WTC11 (cell line): ENCODE results near the gene DMD. TPM values are rescaled to one million over a fixed set of nuclear protein-coding genes. Genes with fewer than 3 reads are reported as not detected.

Experiments used
- ATAC-seq: fragments of 200-7000 bp; cut with Tn5 transposase; 2 replicates; pipeline ENCODE4 v1.10.0; 2021; ENCODE audit warnings: mild to moderate bottlenecking, moderate library complexity
- CTCF ChIA-PET: fragments of 300-600 bp; sonication (Branson Sonifier 250); formaldehyde crosslinking; loops from one replicate; lab custom pipeline; 2021; ENCODE audit warnings: antibody characterized with exemption; lab: Charles Lee
- POLR2A ChIA-PET: fragments of 350-600 bp; sonication (Branson Sonifier 250); formaldehyde crosslinking; loops from one replicate; lab custom pipeline; 2021; ENCODE audit warnings: antibody characterized with exemption; lab: Charles Lee
- DNase-seq: peaks from one replicate; pipeline ENCODE4 v3.0.0; 2021; ENCODE audit warnings: low spot score
- H3K27ac Mint-ChIP-seq: 2 replicates; pipeline ENCODE4 v1.8.0; 2021; ENCODE audit warnings: mixed read lengths
- H3K27me3 Mint-ChIP-seq: 2 replicates; pipeline ENCODE4 v1.8.0; 2021; ENCODE audit warnings: low read depth, mild to moderate bottlenecking, moderate library complexity, mixed read lengths
- H3K36me3 Mint-ChIP-seq: 2 replicates; pipeline ENCODE4 v1.8.0; 2021; ENCODE audit warnings: mixed read lengths
- H3K4me1 Mint-ChIP-seq: 2 replicates; pipeline ENCODE4 v1.8.0; 2022; ENCODE audit warnings: mixed read lengths
- H3K4me3 Mint-ChIP-seq: 2 replicates; pipeline ENCODE4 v1.8.0; 2021; ENCODE audit warnings: mild to moderate bottlenecking, moderate library complexity, mixed read lengths
- H3K9me3 Mint-ChIP-seq: 2 replicates; pipeline ENCODE4 v1.8.0; 2021; ENCODE audit warnings: mixed read lengths
- ATF1 ChIP-seq: sonication (generic); formaldehyde crosslinking; IDR thresholded peaks from 2 replicates; pipeline ENCODE4 v1.8.1; 2023; ENCODE audit warnings: mild to moderate bottlenecking, moderate library complexity, missing genetic modification reagents
- CBFB ChIP-seq: sonication (generic); formaldehyde crosslinking; IDR thresholded peaks from 2 replicates; pipeline ENCODE4 v1.8.1; 2022; ENCODE audit warnings: mild to moderate bottlenecking, low read depth, missing genetic modification reagents
- CREB1 ChIP-seq: sonication (generic); formaldehyde crosslinking; IDR thresholded peaks from 2 replicates; pipeline ENCODE4 v1.8.0; 2023; ENCODE audit warnings: mild to moderate bottlenecking, missing genetic modification reagents
- CREM ChIP-seq: sonication (generic); formaldehyde crosslinking; IDR thresholded peaks from 2 replicates; pipeline ENCODE4 v1.8.1; 2022; ENCODE audit warnings: mild to moderate bottlenecking, missing genetic modification reagents, moderate library complexity
- E2F1 ChIP-seq: sonication (generic); formaldehyde crosslinking; IDR thresholded peaks from 2 replicates; pipeline ENCODE4 v1.8.0; 2022; ENCODE audit warnings: mild to moderate bottlenecking, missing genetic modification reagents
- ELF4 ChIP-seq: sonication (generic); formaldehyde crosslinking; IDR thresholded peaks from 2 replicates; pipeline ENCODE4 v1.8.1; 2022; ENCODE audit warnings: low read depth, mild to moderate bottlenecking, moderate library complexity, missing genetic modification reagents
- FOXJ3 ChIP-seq: sonication (generic); formaldehyde crosslinking; IDR thresholded peaks from 2 replicates; pipeline ENCODE4 v1.9.0; 2021; ENCODE audit warnings: missing genetic modification reagents, mild to moderate bottlenecking, borderline replicate concordance
- FOXP4 ChIP-seq: sonication (generic); formaldehyde crosslinking; IDR thresholded peaks from 2 replicates; pipeline ENCODE4 v1.8.0; 2022; ENCODE audit warnings: mild to moderate bottlenecking, missing genetic modification reagents
- GABPB1 ChIP-seq: sonication (generic); formaldehyde crosslinking; IDR thresholded peaks from 2 replicates; pipeline ENCODE4 v1.8.1; 2023; ENCODE audit warnings: mild to moderate bottlenecking, missing genetic modification reagents
- GTF2I ChIP-seq: fragments of 250-450 bp; sonication (Bioruptor Pico); conservative IDR thresholded peaks from 2 replicates; pipeline ENCODE4 v1.4.0; 2021; ENCODE audit warnings: mild to moderate bottlenecking
- RORB ChIP-seq: fragments of 250-450 bp; sonication (Bioruptor Pico); IDR thresholded peaks from 2 replicates; pipeline ENCODE4 v1.9.0; 2021; ENCODE audit warnings: mild to moderate bottlenecking
- SOX15 ChIP-seq: fragments of 250-450 bp; sonication (Bioruptor Pico); IDR thresholded peaks from 2 replicates; pipeline ENCODE4 v1.9.0; 2021; ENCODE audit warnings: mild to moderate bottlenecking
- TCF7 ChIP-seq: sonication (generic); formaldehyde crosslinking; IDR thresholded peaks from 2 replicates; pipeline ENCODE4 v1.8.0; 2022; ENCODE audit warnings: mild to moderate bottlenecking, low read depth, missing genetic modification reagents, moderate library complexity
- USF1 ChIP-seq: sonication (generic); formaldehyde crosslinking; IDR thresholded peaks from 2 replicates; pipeline ENCODE4 v1.8.0; 2022; ENCODE audit warnings: mild to moderate bottlenecking, missing genetic modification reagents
- ZMAT4 ChIP-seq: fragments of 250-450 bp; sonication (Bioruptor Pico); IDR thresholded peaks from 2 replicates; pipeline ENCODE4 v1.9.0; 2021; ENCODE audit warnings: mild to moderate bottlenecking
- ZNF121 ChIP-seq: sonication (generic); formaldehyde crosslinking; IDR thresholded peaks from 2 replicates; pipeline ENCODE4 v1.8.0; 2023; ENCODE audit warnings: missing genetic modification reagents
- ZNF263 ChIP-seq: sonication (generic); formaldehyde crosslinking; IDR thresholded peaks from 2 replicates; pipeline ENCODE4 v1.8.1; 2022; ENCODE audit warnings: low read depth, mild to moderate bottlenecking, moderate library complexity, missing genetic modification reagents
- ZNF423 ChIP-seq: fragments of 250-450 bp; sonication (Bioruptor Pico); IDR thresholded peaks from 2 replicates; pipeline ENCODE4 v2.1.2; 2022; ENCODE audit warnings: mild to moderate bottlenecking, moderate library complexity
- ZNF532 ChIP-seq: fragments of 250-450 bp; sonication (Bioruptor Pico); IDR thresholded peaks from 2 replicates; pipeline ENCODE4 v1.9.0; 2021; ENCODE audit warnings: mild to moderate bottlenecking, borderline replicate concordance
- ZNF671 ChIP-seq: fragments of 250-450 bp; sonication (Bioruptor Pico); IDR thresholded peaks from 2 replicates; pipeline ENCODE4 v1.8.0; 2021; ENCODE audit warnings: mild to moderate bottlenecking
- total RNA-seq: library from RNA; stranded (reverse); gene quantifications from 3 replicates; pipeline ENCODE4 v1.2.3, GENCODE V29; 2021

The DMD gene
- total RNA-seq, 1 experiment from 2014 or later = 9.1 TPM

GRCh38 chrX:32480019-32480418 lies 731.3 kb downstream of the DMD start:
- no peaks in the 10 kb centered on the region for H3K27me3 Mint-ChIP-seq
- TF ChIP-seq TCF7 = no peak
- TF ChIP-seq, all 79 proteins: peak for 0
- Mint-ChIP-seq H3K9me3 (no peaks in the 10 kb centered on the region; the same call in 1 of the 2 replicates), H3K36me3 (no peaks in the 10 kb centered on the region; the same call in 1 of the 2 replicates), H3K4me3 (no peak overlapping the region), H3K27ac (no peak overlapping the region), H3K4me1 (no peaks in the 10 kb centered on the region)
- ChIA-PET CTCF (no interaction called here), POLR2A (no interaction called here)
- DNase-seq (no peak), ATAC-seq (no peak)

GRCh38 chrX:32472364-32472763 lies 739.0 kb downstream of the DMD start:
- Mint-ChIP-seq H3K27me3 (no peaks in the 10 kb centered on the region), H3K36me3 (no peaks in the 10 kb centered on the region), H3K27ac (no peak overlapping the region), H3K4me1 (no peaks in the 10 kb centered on the region), H3K9me3 (peaks cover 3% of the 10 kb centered on the region; the same call in 1 of the 2 replicates), H3K4me3 (no peak overlapping the region)
- DNase-seq (no peak), ATAC-seq (no peak)
- CTCF ChIA-PET = no interaction called here
- TF ChIP-seq ZMAT4 (CRISPR knock-in tag) (no peak), FOXP4 (CRISPR knock-in tag) (no peak), E2F1 (CRISPR knock-in tag) (no peak), ZNF671 (CRISPR knock-in tag) (no peak), ZNF263 (CRISPR knock-in tag) (no peak), GTF2I (CRISPR knock-in tag) (no peak), ZNF423 (no peak), GABPB1 (CRISPR knock-in tag) (no peak), ELF4 (CRISPR knock-in tag) (no peak), ATF1 (CRISPR knock-in tag) (no peak), SOX15 (CRISPR knock-in tag) (no peak), USF1 (CRISPR knock-in tag) (no peak), CREB1 (CRISPR knock-in tag) (no peak), ZNF121 (CRISPR knock-in tag) (no peak), ZNF532 (CRISPR knock-in tag) (no peak), CBFB (no peak), CREM (CRISPR knock-in tag) (no peak), FOXJ3 (CRISPR knock-in tag) (no peak), RORB (CRISPR knock-in tag) (no peak)
- POLR2A ChIA-PET = no interaction called here
